DMS114 treated with DMSO at 0.1 percent for 48 hours (cell line): ENCODE measurements around the gene GABRP.
"Not testable (repeated sequence)": the region's sequence is repeated elsewhere in the genome, so short reads cannot be mapped to it uniquely, and the experiment has no call there.

ENCODE experiments used
- DNase-seq: peaks from one replicate; lab custom pipeline; 2025; ENCODE audit not compliant: unreplicated experiment; lab: John Stamatoyannopoulos, UW

The GABRP gene

DNA sequence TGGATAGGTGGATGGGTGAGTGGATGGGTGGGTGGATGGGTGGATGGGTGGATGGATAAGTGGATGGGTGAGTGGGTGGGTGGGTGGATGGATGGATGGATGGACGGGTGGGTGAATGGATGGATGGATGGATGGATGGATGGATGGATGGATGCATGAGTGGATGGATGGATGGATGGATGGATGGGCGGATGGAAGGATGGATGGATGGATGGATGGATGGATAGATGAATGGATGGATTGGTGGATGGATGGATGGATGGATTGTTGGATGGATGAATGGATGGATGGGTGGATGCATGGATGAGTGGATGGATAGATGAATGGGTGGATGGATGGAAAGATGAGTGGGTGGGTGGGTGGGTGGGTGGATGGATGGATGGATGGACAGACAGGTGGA, 29.0 kb upstream of the GABRP start:
- DNase-seq, result not testable (repeated sequence)

DNA sequence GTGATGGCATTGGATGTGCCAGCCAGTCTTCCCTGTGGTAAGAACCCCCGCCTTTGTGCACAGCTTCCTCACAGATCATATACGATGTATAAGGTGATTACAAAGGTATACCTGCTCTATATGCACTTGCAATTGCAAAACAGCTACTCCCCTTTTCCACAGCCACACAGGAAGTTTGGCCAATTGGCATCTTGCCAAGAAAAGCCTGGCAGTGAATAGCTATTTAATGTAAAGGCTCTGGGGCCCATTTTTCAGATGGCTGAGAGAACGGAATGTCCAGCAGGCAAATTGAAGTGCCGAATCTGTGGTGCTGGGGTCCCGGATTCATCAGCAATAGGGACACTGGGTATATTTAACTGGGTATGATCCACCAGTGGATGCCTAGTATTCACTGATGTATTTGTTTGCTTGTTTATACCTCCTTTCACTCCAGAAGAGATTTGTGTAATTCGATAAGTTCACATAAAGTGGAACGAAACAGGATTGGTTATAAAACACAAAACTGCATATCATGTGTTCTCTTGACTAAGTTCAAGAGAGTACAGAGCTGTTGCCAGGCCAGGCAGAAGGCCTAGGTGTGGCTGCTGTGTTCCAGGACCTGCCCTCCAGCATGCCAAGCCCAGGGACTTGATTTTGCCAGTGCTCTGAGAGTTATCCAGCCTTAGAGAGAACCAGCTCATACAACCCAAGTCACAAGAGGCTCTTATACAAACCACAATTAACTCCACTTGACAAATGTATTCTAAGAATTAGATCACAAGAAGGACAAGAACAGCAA, 27.7 kb upstream of the GABRP start:
- DNase-seq, result no peak

DNA sequence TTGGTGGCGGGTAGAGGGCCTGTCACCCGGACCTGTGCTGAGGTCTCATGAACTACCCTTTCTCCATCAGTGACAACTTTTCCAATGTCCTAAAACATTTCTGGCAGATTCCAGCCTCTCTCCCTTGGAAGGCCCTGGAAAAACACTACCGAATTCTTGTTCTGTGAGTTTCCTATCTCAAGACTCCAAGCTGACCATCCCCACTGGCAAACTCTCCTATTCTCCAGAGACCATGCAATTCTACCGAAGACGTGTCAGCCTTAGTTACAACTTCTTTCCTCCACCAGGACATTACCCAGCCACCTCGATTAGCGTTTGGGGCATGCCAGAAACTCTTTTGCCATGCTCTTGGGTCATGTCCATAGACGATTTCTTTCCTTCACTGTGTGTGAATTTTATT, 26.8 kb upstream of the GABRP start:
- DNase-seq, result no peak

DNA sequence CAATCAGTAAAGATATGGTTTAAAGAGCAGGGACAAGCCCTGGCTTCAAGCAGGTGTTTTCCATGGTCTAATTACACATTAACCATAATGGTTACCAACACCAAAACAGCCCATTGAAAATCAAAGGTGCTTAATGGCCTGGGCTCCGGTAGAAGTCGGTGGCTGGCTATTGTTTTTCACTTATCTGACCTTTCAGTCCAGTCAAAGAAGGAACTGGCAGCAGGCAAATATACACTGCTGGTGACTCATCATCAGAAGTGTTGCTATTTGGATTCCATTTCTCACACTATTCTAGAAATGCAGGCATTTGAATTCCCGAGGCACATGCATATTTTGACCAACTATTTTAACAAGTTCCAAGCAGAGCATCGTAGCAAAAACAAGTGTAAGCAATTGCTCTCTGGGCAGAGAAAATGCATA, 26.3 kb upstream of the GABRP start:
- DNase-seq, result no peak

DNA sequence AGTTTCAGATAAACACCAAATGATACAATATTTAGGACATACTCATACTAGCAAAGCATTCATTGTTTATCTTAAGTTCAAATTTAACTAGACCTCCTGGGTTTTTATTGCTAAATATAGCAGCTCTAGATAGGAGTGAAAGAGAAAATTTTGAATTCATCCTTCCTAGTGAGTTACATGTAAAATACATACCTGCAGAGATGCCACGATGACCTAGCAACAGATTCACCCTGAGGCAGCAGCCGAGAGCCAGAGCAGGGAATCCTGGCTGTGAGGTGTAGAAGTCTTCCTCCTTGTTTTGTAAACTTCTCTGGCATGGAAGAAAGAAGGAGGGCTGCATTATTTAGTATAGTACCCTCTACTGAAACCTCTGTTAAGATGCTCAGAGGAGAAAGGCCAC, 25.9 kb upstream of the GABRP start:
- no peak for DNase-seq

DNA sequence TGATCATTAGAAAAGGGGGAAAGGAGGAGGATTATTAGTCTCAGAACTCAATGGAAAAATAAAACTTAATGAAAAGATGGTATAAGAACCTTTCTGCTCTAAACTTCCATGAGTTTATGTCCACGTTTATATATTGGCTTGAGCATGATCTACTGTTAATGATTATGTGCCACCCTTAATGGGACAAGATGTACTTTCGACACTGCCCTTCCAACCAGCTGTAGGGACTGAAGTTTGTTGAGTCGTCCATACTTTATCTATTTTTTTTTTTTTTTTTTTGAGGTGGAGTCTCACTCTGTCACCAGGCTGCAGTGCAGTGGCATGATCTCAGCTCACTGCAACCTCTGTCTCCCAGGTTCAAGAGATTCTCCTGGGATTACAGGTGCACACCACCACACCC, 25.0 kb upstream of the GABRP start:
- DNase-seq, result no peak

DNA sequence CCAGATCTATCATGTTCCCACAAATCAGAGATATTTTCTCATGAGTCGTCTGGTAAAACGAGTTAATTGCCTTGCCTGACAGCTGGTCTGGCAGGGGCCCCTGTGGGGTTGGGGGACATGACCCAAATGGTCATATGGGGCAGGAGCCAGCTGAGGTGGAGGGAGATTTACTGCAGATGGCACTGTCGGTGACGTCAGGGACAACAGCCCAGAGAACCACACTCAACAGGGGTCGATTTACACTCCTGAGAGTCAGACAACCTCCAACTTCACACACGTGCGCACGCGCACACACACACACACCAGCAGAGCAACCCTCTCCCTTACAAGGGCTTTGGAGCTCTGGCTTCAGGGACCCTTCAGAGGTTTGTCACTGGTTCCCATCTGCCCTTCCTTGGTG, 23.4 kb upstream of the GABRP start:
- no peak for DNase-seq

DNA sequence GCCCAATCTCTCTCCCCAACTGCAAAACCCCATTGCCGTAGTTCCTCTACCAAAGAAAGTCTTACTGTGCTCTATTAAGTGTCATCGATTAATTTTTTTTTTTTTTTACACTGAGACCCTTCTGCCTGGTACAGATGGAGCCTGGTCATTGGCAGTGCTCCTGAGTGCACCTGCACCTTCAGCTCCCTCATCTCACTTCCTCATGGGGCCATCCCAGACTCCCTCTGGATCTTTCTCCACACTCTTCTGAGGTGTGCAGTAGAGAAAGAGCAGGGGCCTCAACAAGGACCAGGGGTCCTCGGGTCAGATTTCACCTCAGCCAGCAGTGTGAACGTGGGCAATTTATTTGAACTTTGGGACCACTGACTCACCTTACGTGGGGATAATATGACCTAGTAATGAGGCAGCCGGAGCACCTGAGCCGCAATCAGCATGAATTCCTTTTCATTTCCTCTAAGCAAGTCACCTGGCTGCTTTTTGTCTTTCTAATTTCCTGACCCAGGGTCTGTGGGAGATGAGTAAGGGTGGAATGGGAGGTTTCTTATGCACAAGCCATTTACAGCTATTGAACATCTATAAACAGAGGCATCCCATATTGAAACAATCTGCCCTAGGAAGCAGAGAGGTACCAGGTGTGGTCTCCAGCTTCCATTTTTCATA, 22.3 kb upstream of the GABRP start:
- no peak for DNase-seq

DNA sequence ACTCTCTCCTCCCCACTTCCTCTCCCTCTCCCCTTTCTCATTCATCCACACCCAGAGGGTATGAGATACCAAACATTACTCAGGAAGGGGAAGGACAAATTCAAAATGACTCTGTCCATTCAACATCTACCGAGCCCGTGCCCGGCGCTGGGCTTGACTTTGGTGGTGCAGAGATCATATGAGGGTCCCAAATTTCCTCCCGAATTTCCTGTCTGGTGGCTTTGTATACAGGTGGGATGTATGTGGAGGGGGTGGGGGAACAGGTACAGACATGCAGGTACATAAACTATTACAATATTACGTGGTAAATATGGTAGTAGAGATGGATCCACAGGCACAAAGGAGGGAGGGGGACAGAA, 21.8 kb upstream of the GABRP start:
- DNase-seq, result no peak

DNA sequence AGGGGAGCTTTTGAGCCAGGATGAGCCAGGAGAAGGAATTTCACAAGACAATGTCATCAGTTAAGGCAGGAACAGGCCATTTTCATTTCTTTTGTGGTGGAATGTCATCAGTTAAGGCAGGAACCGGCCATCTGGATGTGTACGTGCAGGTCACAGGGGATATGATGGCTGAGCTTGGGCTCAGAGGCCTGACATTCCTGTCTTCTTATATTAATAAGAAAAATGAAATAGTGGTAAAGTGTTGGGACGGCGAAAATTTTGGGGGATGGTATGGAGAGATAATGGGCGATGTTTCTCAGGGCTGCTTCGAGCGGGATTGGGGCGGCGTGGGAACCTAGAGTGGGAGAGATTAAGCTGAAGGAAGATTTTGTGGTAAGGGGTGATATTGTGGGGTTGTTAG, 21.2 kb upstream of the GABRP start:
- not testable (repeated sequence) for DNase-seq

DNA sequence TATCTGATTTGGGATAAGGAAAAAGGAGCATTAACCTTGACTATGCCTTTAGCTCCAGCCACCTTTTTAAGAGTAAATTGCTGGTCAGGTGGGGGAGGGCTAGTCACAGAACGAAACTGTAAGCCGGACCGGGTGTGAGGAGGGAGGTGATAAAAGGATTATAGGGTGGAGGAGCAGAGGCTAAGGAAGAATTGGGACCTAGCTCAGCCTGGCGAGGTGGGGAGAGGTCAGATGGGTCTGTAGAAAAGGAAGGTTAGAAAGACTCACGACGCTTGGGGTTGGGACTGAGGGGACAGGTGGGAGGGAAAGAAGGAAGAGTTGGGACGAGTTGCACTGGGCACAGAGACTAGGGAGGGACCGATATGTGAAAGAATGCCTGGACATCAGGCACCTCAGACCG, 17.7 kb upstream of the GABRP start:
- DNase-seq, result not testable (repeated sequence)

DNA sequence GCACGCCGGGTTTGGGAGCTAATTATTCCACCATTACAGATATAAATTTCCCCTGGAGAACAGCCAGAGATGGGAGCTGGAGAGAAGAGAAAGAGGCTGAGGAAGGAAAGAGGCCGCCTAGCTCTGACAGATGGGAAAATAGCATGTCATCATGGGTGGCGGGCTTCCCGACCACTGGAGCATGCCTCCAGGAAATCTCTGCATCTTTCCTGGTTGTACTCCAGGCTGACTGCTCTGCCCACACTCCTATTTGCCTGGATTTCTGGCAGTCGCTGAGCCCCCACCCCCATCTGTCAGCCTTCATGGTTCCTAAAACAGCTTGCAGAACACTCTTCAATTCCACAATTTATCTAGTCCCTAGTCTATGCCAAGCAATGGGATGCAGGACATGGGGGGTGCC, 14.3 kb upstream of the GABRP start:
- DNase-seq, result no peak

DNA sequence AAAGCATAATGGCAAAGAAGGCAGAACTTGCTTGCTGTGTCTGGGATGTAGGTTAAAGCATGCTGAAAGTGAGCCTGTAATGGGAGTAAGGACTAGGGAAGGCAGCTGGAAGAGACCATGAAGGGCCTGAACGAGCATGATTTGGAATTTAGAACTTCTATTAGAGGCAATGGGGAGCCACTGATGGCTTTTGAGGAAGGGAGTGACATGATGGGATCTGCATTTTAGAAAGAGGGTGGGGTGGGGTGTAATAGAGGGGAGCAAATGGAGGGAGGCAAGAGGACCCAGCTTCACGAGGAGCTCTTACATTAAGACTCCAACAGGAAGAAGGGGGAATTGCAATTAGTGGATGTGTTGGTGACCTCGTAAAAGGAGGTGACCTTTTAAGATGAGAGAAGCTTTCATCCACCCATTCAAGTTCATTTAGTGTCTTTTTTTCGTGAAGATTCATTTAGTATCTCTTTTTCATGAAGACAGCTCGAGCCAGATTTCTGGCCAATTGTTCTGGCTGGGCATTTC, 13.6 kb upstream of the GABRP start:
- DNase-seq, result no peak

DNA sequence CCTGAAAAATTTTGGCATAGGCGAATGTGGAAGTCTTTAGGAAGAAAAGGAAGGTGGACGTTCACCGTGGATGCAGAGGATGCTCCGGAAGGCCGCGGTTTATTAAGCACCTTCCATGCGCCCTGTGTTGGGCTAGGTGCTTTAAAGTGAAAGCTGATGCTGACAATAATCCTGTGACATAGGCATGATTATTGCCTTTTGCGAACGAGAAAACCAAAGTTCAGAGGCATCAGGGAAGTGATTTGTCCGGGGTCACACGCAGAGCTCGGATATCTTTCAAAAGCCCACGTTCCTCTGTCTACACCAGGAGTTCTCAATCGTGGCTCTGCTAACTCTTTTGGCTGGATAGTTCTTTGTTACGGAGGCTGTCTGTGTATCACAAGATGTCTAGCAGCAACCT, 12.0 kb upstream of the GABRP start:
- DNase-seq, result no peak

DNA sequence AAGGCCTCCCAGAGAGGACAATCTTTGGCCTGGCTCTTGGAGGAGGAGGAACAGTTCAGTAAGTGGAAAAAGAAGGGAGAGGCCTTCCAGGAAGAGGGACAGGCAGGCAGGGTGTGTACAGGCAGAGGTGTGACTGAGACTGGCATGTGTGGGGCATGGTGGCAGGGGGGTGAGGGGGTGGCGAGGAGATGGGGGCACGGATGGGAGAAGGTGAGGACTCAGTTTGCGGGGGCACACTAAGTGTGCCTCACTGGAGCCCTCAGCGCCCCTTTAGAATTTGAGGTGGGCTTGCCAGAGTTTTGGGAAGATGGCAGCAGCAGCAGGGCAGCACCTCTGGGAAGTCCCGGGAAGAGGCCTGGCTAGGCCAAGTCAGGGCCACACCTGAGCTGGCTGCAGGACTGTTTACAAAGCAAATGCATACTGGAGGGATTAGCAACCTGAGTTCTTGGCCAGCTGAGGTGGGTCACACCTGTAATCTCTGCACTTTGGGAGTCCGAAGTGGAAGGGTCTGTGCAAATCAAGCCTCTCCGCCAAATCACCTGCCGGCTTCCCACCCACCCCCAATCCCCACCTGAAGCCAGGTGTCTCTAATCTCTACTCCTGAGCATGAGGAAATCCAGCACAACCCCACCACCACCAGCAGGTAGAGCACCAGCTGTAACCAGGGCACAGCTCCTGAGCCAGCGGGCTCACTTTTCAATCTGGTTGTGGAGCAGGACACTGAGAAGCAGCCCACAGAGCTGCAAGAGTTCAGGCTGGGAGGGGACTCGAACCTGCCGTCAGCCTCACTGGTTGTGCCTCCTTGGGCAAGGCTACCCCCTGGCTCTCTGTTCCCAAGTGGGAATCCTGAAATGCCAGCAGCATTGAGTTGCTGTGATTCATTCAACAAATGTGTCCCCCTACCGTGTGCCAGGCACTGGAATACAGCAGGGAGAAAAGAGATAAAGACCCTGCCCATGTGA, 10.2 kb upstream of the GABRP start:
- no peak for DNase-seq

DNA sequence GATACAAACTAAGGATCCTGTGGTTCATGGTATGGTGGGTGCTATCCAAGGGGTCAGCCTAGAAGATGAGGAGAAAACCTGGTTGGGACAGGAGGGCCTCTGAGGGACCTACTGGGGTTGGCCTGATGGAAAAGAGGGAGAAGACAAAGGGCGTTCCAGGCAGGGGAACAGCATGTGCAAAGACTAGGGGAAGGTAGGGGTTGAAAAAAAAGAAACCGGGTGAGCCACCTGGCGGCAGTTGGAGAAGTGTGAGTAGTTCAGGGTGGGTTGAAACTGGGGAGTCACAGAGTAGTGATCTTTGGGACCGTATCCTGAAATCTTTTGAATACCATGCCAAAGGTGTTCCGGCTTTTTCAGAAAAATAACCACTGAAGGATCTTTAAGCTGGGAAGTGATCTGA, 8.7 kb upstream of the GABRP start:
- DNase-seq, result no peak

DNA sequence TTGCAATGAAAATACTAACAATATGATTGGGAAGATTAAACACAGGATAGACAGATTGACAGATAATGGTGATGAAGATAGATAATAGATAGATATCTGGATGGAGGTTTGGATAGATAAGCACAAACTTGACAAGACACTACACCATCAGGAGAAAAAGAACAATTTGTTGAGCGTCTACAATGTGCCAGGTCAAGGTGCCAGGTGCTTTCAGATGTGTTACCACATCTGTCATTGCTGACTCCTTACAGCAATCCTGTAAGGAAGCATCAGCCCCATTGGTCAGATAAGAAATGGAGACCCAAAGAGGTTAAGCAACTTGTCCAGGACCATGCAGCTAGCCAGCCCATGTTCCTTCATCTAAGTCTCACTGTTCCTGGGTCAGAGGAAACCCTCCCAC, 1.6 kb upstream of the GABRP start:
- no peak for DNase-seq

DNA sequence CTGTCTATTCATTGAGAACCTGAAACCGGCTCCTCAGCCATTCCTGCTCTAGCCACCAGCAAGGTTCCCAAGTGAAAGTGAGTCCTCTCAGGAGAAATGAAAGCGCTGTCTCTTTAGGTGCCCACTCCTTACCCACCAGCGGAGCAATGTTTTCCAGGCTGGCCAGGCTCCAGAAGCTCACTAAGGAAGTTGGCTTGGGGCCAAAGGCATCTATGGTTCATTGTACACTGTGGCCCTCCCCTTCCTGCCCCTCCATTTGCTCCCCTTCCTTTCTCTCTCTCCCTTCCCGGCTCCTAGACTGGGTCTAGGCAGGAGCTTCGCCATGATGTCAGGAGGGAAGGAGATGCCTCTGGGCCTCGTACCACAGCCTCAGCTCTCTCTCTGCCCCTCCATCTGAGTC, 1.1 kb upstream of the GABRP start:
- no peak for DNase-seq

DNA sequence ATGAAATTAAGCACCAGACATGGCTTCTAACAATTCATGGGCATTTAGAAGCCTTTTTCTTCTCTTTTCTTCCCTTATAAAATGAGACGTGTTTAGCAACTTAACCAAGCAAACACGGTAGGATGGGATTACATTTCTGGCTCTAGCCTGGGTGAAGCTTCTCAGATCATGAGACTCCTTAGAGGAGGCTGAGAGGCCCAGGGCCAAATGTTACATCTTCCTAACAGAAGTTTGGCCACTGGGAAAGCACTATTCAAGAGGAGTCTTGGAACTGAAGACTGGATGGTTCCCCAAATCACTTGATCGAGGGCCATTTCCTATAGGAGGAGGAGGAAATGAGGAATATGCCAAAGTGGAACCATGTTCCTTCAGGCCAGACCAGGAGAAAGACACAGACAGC, 1.9 kb downstream of the GABRP start:
- no peak for DNase-seq

DNA sequence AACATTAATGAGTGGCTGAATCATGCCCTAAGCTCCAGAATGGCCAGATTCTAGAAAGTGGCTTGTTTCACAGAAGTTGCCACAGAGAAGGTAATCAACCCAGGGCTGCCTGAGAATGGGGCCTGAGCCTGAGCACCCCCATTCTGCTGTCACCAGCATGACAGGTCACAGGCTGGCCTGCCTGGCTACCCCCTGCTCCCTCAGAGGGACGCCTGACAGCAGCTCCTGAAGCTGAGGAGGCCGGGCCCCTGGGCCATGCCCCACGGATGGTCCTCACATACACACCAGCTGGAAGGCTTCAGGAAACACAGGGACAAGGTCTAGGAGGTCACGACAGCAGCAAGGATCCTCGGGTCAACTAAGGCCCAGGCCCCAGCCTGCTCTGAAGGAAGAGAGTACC, 3.7 kb downstream of the GABRP start:
- DNase-seq, result no peak

DNA sequence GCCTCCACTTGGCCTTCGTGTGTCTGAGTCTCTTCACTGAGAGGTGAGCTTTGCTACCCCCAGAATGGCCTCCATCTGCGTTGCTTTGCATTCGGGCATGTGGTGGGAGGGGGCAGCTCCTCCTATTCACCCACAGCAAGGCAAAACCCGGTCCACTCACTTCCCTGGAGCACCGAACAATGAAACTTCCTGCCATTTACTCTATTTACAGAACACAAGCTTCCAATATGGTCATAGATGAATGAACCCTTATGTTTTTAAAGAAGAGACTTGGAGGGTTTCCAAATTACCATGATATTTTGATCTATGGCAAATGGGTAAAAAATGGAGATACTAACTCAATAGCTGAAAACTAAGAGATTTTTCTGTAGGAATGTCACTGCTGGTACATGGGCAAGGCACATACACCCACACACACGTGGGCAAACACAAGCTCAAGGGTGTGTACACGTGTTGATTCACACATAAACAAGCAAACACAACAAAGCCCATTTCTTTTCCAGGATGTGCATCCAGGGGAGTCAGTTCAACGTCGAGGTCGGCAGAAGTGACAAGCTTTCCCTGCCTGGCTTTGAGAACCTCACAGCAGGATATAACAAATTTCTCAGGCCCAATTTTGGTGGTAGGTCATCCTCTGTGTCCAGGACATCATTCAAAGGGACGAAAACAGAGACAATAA, 5.2 kb downstream of the GABRP start:
- no peak for DNase-seq
